Neural cell (in vitro differentiated cells): ENCODE results near the gene SQSTM1.

Experiments used
- EP300 ChIP-seq: fragments of 450-650 bp; conservative IDR thresholded peaks from 2 replicates; pipeline ENCODE4 v1.6.1; 2014; ENCODE audit warnings: antibody characterized with exemption, mild to moderate bottlenecking, moderate library complexity; ENCODE audit not compliant: poor library complexity, severe bottlenecking
- EZH2 ChIP-seq: fragments of 200-600, 300-800 bp; shearing (Covaris generic), sonication (generic); IDR thresholded peaks from 2 replicates; pipeline ENCODE4 v1.6.1; 2014; ENCODE audit warnings: antibody characterized with exemption, low read length, borderline replicate concordance, mild to moderate bottlenecking; ENCODE audit not compliant: insufficient read depth, poor library complexity, severe bottlenecking
- POLR2AphosphoS5 ChIP-seq: IDR thresholded peaks from 2 replicates; pipeline ENCODE4 v1.6.1; 2012
- RAD21 ChIP-seq: fragments of 450-650 bp; conservative IDR thresholded peaks from 2 replicates; pipeline ENCODE4 v1.6.1; 2014; ENCODE audit warnings: antibody characterized with exemption, mild to moderate bottlenecking, moderate library complexity
- REST ChIP-seq: IDR thresholded peaks from 2 replicates; pipeline ENCODE4 v1.6.1; 2012; ENCODE audit warnings: borderline replicate concordance
- SMC3 ChIP-seq: fragments of 450-650 bp; conservative IDR thresholded peaks from 2 replicates; pipeline ENCODE4 v1.6.1; 2014; ENCODE audit warnings: antibody characterized with exemption, mild to moderate bottlenecking, moderate library complexity; ENCODE audit not compliant: poor library complexity
- TAF1 ChIP-seq: IDR thresholded peaks from 2 replicates; pipeline ENCODE4 v1.6.1; 2012; ENCODE audit warnings: low read depth
- TF ChIP-seq, protein P1 (sequence below): fragments of 450-650 bp; IDR thresholded peaks from 2 replicates; pipeline ENCODE4 v1.5.1; 2014; ENCODE audit warnings: antibody characterized with exemption, mild to moderate bottlenecking, moderate library complexity; ENCODE audit not compliant: poor library complexity, severe bottlenecking

- TF ChIP-seq, protein P1, sequence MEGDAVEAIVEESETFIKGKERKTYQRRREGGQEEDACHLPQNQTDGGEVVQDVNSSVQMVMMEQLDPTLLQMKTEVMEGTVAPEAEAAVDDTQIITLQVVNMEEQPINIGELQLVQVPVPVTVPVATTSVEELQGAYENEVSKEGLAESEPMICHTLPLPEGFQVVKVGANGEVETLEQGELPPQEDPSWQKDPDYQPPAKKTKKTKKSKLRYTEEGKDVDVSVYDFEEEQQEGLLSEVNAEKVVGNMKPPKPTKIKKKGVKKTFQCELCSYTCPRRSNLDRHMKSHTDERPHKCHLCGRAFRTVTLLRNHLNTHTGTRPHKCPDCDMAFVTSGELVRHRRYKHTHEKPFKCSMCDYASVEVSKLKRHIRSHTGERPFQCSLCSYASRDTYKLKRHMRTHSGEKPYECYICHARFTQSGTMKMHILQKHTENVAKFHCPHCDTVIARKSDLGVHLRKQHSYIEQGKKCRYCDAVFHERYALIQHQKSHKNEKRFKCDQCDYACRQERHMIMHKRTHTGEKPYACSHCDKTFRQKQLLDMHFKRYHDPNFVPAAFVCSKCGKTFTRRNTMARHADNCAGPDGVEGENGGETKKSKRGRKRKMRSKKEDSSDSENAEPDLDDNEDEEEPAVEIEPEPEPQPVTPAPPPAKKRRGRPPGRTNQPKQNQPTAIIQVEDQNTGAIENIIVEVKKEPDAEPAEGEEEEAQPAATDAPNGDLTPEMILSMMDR, result no peak
- no peak for TF ChIP-seq POLR2AphosphoS5
- TF ChIP-seq EZH2, result no peak
- no peak for TF ChIP-seq RAD21
- no peak for TF ChIP-seq EP300
- no peak for TF ChIP-seq SMC3
- no peak for TF ChIP-seq REST
- no peak for TF ChIP-seq TAF1
These were observed 3.8 kb upstream of the SQSTM1 start for GRCh38 chr5:179816796-179817469.
